Effector CD4-positive, alpha-beta T cell (primary cell): Measurements from ENCODE around the gene AGFG1.

Experiments
- DNase-seq: peaks from one replicate; pipeline ENCODE4 v3.0.0-alpha.2; 2020

The AGFG1 gene

GRCh38 chr2:227610123-227610522 lies 138.2 kb downstream of the AGFG1 start:
- no peak for DNase-seq
